D721Med (cell line): ENCODE results near the gene LRRC45.

Experiments
- DNase-seq: peaks from one replicate; pipeline ENCODE4 v3.0.0; 2011; ENCODE audit warnings: low spot score; ENCODE audit not compliant: insufficient read length
- FAIRE-seq: peaks from 2 replicates; lab custom pipeline; 2011; peaks lifted over from hg19 to GRCh38; lab: Jason Lieb, UNC
- CTCF ChIP-seq: IDR thresholded peaks from 2 replicates; pipeline ENCODE4 v1.5.1; 2012; ENCODE audit warnings: mild to moderate bottlenecking, control low read depth; ENCODE audit not compliant: insufficient read depth; ENCODE audit errors: missing control alignments

Gene LRRC45

GRCh38 chr17:81999976-82000802, 22.9 kb upstream of the LRRC45 start:
- no peak for DNase-seq
- FAIRE-seq, result no peak
- TF ChIP-seq CTCF, result no peak

- FAIRE-seq (no peak), DNase-seq (peak; percentile 81)
- no peak for TF ChIP-seq CTCF
Measured at GRCh38 chr17:82000803-82001570, 22.1 kb upstream of the LRRC45 start.

GRCh38 chr17:82001571-82002056, 21.5 kb upstream of the LRRC45 start:
- no peak for TF ChIP-seq CTCF
- DNase-seq, result no peak
- FAIRE-seq, result no peak

- FAIRE-seq (no peak), DNase-seq (no peak)
- TF ChIP-seq CTCF, result no peak
Measured at GRCh38 chr17:82003411-82004381, 19.4 kb upstream of the LRRC45 start.

GRCh38 chr17:82004517-82005455, 18.3 kb upstream of the LRRC45 start:
- FAIRE-seq, result no peak
- no peak for DNase-seq
- no peak for TF ChIP-seq CTCF
